GM12878 (cell line): ENCODE results near the gene WASF1. TPM values are rescaled to one million over a fixed set of nuclear protein-coding genes. Genes with fewer than 3 reads are reported as not detected.
A peak's percentile ranks its signal among the peaks of the same experiment; 100 is the strongest.

Experiments used
- BACH1 ChIP-seq: fragments of 450-650 bp; IDR thresholded peaks from 2 replicates; pipeline ENCODE4 v1.6.1; 2017; ENCODE audit warnings: mild to moderate bottlenecking, borderline replicate concordance
- CBX5 ChIP-seq: sonication (generic); IDR thresholded peaks from 2 replicates; pipeline ENCODE4 v1.6.1; 2016; ENCODE audit warnings: low read depth, moderate library complexity, mild to moderate bottlenecking, inconsistent platforms
- EP300 ChIP-seq, 2 experiments: fragments of 150-350 bp in 1 of 2; IDR thresholded peaks; 2 replicates each; pipeline ENCODE4 v1.6.1; 2011 to 2012; ENCODE audit warnings: low read depth in 2 of 2, low read length in 2 of 2, borderline replicate concordance in 1 of 2, improper control_type of control experiment in 1 of 2, inconsistent platforms in 1 of 2; ENCODE audit not compliant: control insufficient read depth in 1 of 2
- ETV6 ChIP-seq, 2 experiments: fragments of 450-650 bp in 1 of 2; IDR thresholded peaks in 1 of 2; conservative IDR thresholded peaks in 1 of 2; 2 replicates each; pipeline ENCODE4 v1.6.1; 2014; ENCODE audit warnings: antibody characterized with exemption in 1 of 2, borderline replicate concordance in 1 of 2, low read depth in 1 of 2, mild to moderate bottlenecking in 1 of 2, moderate library complexity in 1 of 2
- GATAD2B ChIP-seq: fragments of 450-650 bp; conservative IDR thresholded peaks from 2 replicates; pipeline ENCODE4 v1.6.1; 2017; ENCODE audit warnings: low read depth, mild to moderate bottlenecking, moderate library complexity
- JUND ChIP-seq: IDR thresholded peaks from 2 replicates; pipeline ENCODE4 v1.6.1; 2012; ENCODE audit warnings: low read depth, mild to moderate bottlenecking, low read length, improper control_type of control experiment, moderate library complexity
- KLF5 ChIP-seq: fragments of 450-650 bp; IDR thresholded peaks from 2 replicates; pipeline ENCODE4 v1.6.1; 2014; ENCODE audit warnings: mild to moderate bottlenecking; ENCODE audit not compliant: partially characterized antibody
- LARP7 ChIP-seq: fragments of 450-650 bp; IDR thresholded peaks from 2 replicates; pipeline ENCODE4 v1.6.1; 2017; ENCODE audit warnings: mild to moderate bottlenecking
- NBN ChIP-seq: fragments of 450-650 bp; IDR thresholded peaks from 2 replicates; pipeline ENCODE4 v1.6.1; 2016
- PML ChIP-seq: IDR thresholded peaks from 2 replicates; pipeline ENCODE4 v1.6.1; 2012; ENCODE audit warnings: low read length, inconsistent platforms
- RAD21 ChIP-seq: IDR thresholded peaks from 2 replicates; pipeline ENCODE4 v1.6.1; 2011; ENCODE audit warnings: mild to moderate bottlenecking, low read depth, low read length, moderate library complexity; ENCODE audit not compliant: insufficient read depth
- RELA ChIP-seq: fragments of 450-650 bp; IDR thresholded peaks from 2 replicates; pipeline ENCODE4 v1.8.0; 2014; ENCODE audit warnings: borderline replicate concordance; ENCODE audit not compliant: partially characterized antibody
- SMAD5 ChIP-seq: IDR thresholded peaks from 2 replicates; pipeline ENCODE4 v1.6.1; 2016; ENCODE audit warnings: antibody characterized with exemption, low read depth
- SMARCA5 ChIP-seq: fragments of 450-650 bp; IDR thresholded peaks from 2 replicates; pipeline ENCODE4 v1.6.1; 2017; ENCODE audit warnings: mild to moderate bottlenecking
- SP1 ChIP-seq: IDR thresholded peaks from one replicate; pipeline ENCODE4 v1.6.1; 2011; ENCODE audit warnings: low read depth, low read length
- SUZ12 ChIP-seq: fragments of 200-600 bp; sonication (generic); IDR thresholded peaks from one replicate; pipeline ENCODE4 v1.6.1; 2018; ENCODE audit warnings: antibody characterized with exemption, mild to moderate bottlenecking; ENCODE audit not compliant: unreplicated experiment
- ZBTB33 ChIP-seq: fragments of 450-650 bp; IDR thresholded peaks from 2 replicates; pipeline ENCODE4 v1.6.1; 2017; ENCODE audit warnings: mild to moderate bottlenecking
- ZNF384 ChIP-seq: IDR thresholded peaks from 2 replicates; pipeline ENCODE4 v1.6.1; 2012; ENCODE audit warnings: low read depth, mild to moderate bottlenecking, low read length, improper control_type of control experiment, borderline replicate concordance
- ZNF622 ChIP-seq: fragments of 450-650 bp; IDR thresholded peaks from 2 replicates; pipeline ENCODE4 v1.6.1; 2017; ENCODE audit warnings: mild to moderate bottlenecking, inconsistent platforms
- polyA plus RNA-seq, 11 experiments: library from polyadenylated mRNA; depleted of rRNA in 4 of 11; unstranded in 6 of 11; stranded (reverse) in 5 of 11; fragments of >200 nt; fragmentation: Nextera tagmentation in 4 of 11; fragmentation: Illumina TruSeq in 1 of 11; extraction: Ambion mirVana in 4 of 11; extraction: Trizol in 1 of 11; gene quantifications; 1 replicate in 1 of 11; 2 replicates in 10 of 11; pipeline versions ENCODE4 v1.2.1 to v1.2.3, GENCODE V29; 2011 to 2016; ENCODE audit warnings: inconsistent platforms in 2 of 11, missing spikeins in 2 of 11, low read depth in 1 of 11
- total RNA-seq, 4 experiments: library from RNA; depleted of rRNA in 3 of 4; stranded (reverse); fragments of >200 nt in 3 of 4; fragmentation: Illumina TruSeq in 1 of 4; extraction: Trizol in 1 of 4; gene quantifications; 2 replicates each; pipeline versions ENCODE4 v1.2.1 to v1.2.3, GENCODE V29; 2013 to 2021
- TF ChIP-seq, protein P1 (sequence below): fragments of 450-650 bp; IDR thresholded peaks from 2 replicates; pipeline ENCODE4 v1.6.1; 2018; ENCODE audit warnings: borderline replicate concordance, mild to moderate bottlenecking; ENCODE audit not compliant: partially characterized antibody
- TF ChIP-seq, protein P2 (sequence below): IDR thresholded peaks from 2 replicates; pipeline ENCODE4 v1.6.1; 2011; ENCODE audit warnings: borderline replicate concordance, low read depth, mild to moderate bottlenecking, moderate library complexity, low read length; ENCODE audit not compliant: insufficient read depth, poor library complexity, severe bottlenecking
- TF ChIP-seq, protein P3 (sequence below): fragments of 450-650 bp; IDR thresholded peaks from 2 replicates; pipeline ENCODE4 v1.6.1; 2017; ENCODE audit warnings: mild to moderate bottlenecking, low read depth, inconsistent platforms; ENCODE audit not compliant: poor library complexity, severe bottlenecking

Gene WASF1
- total and polyA plus RNA-seq, 10 of the 15 experiments (the other 5 are each of a cell fraction or from before 2014, with no cell fraction given): 1.3 to 10.2 (median 4.5) TPM

DNA sequence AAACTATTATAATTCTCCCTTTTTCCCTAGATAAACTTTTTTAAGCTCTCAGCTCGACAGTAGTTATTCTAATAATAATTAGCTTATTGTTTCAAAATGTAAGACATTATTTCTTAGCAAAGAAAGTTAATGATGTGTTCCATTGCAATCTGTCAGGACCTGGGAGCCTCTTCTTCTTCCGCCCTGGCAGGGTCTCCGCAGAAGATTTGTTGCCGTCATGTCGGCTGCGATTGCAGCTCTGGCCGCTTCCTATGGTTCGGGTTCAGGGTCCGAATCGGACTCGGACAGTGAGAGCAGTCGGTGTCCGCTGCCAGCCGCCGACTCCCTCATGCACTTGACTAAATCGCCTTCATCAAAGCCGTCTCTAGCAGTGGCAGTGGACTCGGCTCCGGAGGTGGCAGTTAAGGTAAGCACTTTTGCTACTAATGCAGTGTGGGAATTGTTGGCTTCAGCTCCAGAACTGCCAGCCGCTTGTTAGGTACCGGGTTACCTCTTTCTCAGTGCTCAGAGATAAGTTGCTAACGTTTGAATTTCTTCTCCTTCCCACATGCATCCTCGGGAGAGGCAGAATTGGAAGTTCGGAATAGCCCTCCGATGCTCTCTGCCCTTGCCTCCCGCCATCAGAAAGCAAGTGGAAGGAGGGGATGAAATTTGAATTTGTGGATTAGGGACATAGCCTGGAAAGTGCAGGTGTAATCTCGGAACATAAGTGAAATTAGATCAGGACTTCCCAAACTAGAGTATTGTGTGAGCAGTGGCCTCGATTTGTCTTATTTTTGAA is 948 bp upstream of the WASF1 start, which contains the start of gene CDC40 (continued):
- TF ChIP-seq, protein P1, sequence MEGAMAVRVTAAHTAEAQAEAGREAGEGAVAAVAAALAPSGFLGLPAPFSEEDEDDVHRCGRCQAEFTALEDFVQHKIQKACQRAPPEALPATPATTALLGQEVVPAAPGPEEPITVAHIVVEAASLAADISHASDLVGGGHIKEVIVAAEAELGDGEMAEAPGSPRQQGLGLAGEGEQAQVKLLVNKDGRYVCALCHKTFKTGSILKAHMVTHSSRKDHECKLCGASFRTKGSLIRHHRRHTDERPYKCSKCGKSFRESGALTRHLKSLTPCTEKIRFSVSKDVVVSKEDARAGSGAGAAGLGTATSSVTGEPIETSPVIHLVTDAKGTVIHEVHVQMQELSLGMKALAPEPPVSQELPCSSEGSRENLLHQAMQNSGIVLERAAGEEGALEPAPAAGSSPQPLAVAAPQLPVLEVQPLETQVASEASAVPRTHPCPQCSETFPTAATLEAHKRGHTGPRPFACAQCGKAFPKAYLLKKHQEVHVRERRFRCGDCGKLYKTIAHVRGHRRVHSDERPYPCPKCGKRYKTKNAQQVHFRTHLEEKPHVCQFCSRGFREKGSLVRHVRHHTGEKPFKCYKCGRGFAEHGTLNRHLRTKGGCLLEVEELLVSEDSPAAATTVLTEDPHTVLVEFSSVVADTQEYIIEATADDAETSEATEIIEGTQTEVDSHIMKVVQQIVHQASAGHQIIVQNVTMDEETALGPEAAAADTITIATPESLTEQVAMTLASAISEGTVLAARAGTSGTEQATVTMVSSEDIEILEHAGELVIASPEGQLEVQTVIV: no peak
- TF ChIP-seq GATAD2B: no peak
- TF ChIP-seq ZNF622: no peak
- TF ChIP-seq, protein P2, sequence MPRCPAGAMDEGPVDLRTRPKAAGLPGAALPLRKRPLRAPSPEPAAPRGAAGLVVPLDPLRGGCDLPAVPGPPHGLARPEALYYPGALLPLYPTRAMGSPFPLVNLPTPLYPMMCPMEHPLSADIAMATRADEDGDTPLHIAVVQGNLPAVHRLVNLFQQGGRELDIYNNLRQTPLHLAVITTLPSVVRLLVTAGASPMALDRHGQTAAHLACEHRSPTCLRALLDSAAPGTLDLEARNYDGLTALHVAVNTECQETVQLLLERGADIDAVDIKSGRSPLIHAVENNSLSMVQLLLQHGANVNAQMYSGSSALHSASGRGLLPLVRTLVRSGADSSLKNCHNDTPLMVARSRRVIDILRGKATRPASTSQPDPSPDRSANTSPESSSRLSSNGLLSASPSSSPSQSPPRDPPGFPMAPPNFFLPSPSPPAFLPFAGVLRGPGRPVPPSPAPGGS: no peak
- TF ChIP-seq, protein P3, sequence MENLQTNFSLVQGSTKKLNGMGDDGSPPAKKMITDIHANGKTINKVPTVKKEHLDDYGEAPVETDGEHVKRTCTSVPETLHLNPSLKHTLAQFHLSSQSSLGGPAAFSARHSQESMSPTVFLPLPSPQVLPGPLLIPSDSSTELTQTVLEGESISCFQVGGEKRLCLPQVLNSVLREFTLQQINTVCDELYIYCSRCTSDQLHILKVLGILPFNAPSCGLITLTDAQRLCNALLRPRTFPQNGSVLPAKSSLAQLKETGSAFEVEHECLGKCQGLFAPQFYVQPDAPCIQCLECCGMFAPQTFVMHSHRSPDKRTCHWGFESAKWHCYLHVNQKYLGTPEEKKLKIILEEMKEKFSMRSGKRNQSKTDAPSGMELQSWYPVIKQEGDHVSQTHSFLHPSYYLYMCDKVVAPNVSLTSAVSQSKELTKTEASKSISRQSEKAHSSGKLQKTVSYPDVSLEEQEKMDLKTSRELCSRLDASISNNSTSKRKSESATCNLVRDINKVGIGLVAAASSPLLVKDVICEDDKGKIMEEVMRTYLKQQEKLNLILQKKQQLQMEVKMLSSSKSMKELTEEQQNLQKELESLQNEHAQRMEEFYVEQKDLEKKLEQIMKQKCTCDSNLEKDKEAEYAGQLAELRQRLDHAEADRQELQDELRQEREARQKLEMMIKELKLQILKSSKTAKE: peak; percentile 54
- TF ChIP-seq ZBTB33: no peak
- no peak for TF ChIP-seq KLF5
- TF ChIP-seq ETV6 (conservative IDR thresholded peaks at IDR 0.05 in 1 of 2, IDR thresholded peaks at IDR 0.05 in 1 of 2; ENCODE audit: borderline replicate concordance in 1 of 2, low read depth in 1 of 2): no peak
- 0 out of 4 replicates have a peak, but pooled peaks of 1 of the 2 experiments have one; percentile 11 for TF ChIP-seq EP300 (IDR thresholded peaks at IDR 0.05; ENCODE audit: borderline replicate concordance in 1 of 2, control insufficient read depth in 1 of 2, low read depth in 2 of 2, low read length in 2 of 2)
- no peak for TF ChIP-seq RAD21
- peak; percentile 63 for TF ChIP-seq LARP7
- no peak for TF ChIP-seq RELA
- TF ChIP-seq NBN: peak; percentile 72; the same call in 1 of the 2 replicates
- TF ChIP-seq SUZ12: no peak
- TF ChIP-seq JUND: no peak
- 0 out of 2 replicates have a peak, but pooled peaks have one; percentile 49 for TF ChIP-seq SMAD5
- no peak for TF ChIP-seq ZNF384
- TF ChIP-seq BACH1: peak; percentile 77
- TF ChIP-seq CBX5: no peak
- no peak for TF ChIP-seq SMARCA5
- TF ChIP-seq PML: peak; percentile 85
- TF ChIP-seq SP1: no peak
